Measurements from ENCODE around the gene MED15. TPM values are rescaled to one million over a fixed set of nuclear protein-coding genes. Genes with fewer than 3 reads are reported as not detected.

The MED15 gene
- total RNA-seq, 4 donors from 2014 or later, result 35.1 to 88.9 (median 49.9) TPM

DNA sequence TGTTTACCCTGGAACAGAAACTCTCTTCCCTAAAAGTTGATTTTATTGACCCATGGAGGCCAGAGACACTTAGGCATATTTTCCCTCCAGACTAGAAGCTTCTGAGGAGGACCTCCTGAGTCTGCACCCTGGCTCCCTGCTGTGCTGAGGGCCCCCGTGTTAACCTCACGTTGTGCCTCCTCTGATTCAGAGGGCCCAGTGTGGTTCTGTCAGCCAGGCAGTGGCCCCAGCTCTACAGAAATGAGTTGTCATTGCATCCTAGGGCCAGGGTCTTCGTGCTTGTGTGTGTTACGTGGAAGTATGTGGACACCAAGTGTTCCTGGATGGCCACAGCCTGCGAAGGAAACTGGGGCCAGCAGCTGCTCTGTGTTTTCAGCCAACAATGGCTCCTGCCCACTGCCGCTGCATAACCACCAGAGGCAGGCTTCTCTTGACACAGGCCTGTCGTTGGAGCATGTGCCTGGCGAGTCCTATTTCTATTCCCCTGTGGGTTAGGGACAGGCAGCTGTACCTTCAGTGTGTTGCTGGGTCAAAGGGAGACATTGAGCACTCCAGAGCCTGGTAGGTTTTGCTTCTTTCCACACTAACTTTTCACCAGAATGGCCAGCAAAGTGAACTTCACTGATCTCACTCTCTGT lies 44.5 kb downstream of the MED15 start:
- TF ChIP-seq, protein P1, sequence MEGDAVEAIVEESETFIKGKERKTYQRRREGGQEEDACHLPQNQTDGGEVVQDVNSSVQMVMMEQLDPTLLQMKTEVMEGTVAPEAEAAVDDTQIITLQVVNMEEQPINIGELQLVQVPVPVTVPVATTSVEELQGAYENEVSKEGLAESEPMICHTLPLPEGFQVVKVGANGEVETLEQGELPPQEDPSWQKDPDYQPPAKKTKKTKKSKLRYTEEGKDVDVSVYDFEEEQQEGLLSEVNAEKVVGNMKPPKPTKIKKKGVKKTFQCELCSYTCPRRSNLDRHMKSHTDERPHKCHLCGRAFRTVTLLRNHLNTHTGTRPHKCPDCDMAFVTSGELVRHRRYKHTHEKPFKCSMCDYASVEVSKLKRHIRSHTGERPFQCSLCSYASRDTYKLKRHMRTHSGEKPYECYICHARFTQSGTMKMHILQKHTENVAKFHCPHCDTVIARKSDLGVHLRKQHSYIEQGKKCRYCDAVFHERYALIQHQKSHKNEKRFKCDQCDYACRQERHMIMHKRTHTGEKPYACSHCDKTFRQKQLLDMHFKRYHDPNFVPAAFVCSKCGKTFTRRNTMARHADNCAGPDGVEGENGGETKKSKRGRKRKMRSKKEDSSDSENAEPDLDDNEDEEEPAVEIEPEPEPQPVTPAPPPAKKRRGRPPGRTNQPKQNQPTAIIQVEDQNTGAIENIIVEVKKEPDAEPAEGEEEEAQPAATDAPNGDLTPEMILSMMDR (IDR thresholded peaks at IDR 0.05; ENCODE audit: low read depth), result no peak

DNA sequence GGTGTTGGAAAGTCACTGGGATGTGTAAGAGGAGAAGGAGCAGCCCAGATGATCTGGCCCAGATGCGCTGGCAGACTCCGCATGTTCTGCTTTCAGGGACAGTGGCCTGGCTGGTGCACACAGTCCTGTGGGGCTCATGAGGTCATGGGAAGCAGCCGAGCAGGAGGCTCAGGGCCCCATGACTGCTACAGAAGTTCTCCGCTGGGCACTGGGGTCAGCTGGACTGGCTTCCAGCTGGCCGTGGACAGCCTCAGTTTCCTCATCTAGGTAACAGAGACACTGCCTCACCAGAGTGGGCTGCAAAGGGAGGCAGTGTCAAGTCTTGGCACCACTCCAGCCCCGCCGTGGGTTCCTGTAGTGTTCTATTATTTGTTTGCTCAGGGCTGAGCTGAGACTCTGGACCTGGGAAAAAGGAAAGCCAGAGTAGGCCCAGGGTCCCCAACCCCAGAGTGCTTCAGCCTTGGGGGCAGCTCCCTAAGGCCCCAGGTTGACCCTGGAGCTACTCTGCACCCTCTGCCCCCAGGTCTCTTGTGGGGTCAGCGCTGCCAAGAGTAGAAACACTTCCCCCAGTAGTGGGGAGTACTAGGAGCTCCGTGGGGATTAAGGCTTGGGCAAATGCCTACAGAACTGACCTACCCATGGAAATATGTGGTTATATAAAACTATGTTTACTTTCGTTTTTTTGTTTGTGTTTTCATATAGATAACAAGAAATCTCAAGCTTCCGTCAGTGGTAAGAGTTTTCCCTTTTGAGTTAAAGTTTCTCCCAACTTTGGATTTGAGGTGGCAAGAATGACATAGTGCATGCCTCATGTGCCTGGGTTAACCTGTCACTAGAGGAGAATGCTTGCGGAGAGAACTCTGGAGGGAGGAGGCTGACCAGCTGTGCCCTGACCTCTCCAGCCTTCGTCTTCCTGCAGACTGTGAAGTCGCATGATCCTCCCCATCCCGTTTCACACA lies 45.3 kb downstream of the MED15 start:
- TF ChIP-seq, protein P1 (IDR thresholded peaks at IDR 0.05; ENCODE audit: low read depth), result no peak

DNA sequence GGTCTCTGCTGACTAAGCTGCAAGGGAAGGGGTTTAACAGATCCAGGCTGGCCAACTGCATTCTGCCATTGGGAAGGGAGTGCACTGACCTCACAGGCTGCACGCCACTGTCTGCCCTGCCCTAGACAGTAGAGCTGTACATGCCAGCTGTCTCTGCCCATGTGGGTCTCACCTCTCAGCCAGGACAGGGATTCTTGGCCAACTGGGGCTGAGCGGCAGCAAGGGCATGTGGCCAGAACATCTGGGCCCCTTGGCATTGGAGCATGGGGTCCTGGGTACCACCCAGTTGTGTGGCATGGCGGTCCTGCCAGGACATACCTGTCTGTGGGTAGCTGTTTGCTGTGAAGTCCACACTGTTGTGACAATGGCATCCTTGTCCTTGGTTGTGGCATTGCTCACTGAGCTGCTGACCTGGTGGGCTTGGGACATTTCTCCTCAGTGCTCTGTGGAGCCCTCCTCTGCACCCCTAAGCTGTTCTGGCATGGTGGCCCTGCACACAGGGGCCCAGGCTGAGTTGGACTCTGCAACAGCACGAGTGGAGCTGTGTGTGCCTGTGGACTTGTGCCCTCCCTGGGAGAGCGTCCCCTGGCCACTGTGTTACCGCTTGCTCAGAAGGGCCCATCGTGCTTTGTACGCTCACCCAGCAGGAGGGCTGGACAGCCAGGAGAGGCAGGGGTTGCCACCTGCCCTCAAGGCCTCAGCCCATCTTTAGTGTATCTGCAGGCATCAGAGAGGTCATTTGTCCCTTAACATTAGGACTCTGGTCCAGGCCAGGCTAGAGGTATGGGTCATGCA lies 46.7 kb downstream of the MED15 start:
- TF ChIP-seq, protein P1 (IDR thresholded peaks at IDR 0.05; ENCODE audit: low read depth), result no peak

DNA sequence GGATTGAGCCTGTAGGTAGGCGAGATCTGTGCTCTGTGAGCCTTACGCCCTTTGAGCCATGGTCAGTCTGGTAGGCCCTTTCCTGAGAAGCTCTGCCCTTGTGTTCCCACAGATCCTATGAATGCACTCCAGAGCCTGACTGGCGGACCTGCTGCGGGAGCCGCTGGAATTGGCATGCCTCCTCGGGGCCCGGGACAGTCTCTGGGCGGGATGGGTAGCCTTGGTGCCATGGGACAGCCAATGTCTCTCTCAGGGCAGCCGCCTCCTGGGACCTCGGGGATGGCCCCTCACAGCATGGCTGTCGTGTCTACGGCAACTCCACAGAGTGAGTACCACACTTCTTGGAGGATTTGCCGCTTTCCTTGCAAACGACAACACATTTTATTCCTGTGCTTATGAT lies 47.4 kb downstream of the MED15 start:
- TF ChIP-seq, protein P1 (IDR thresholded peaks at IDR 0.05; ENCODE audit: low read depth), result no peak

DNA sequence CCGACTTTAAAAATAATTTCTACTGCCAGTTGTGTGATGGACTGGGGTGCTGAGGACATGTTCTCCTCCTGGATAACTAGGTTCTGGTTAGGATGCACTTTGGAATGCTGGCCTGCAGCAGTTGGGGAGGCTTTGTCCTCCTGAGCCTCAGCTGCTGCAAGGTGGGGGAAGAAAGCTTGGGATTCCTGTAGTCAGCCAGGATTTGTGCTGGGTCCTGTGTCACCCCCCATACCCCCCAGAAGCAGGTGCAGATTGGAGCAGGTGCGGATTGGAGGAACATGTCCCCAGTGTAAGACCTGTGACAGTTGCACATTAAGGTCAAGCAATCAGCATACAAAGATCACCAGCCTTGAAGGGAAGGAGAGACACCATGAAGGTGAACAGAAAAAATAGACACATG lies 51.1 kb downstream of the MED15 start:
- TF ChIP-seq, protein P1 (IDR thresholded peaks at IDR 0.05; ENCODE audit: low read depth), result no peak

DNA sequence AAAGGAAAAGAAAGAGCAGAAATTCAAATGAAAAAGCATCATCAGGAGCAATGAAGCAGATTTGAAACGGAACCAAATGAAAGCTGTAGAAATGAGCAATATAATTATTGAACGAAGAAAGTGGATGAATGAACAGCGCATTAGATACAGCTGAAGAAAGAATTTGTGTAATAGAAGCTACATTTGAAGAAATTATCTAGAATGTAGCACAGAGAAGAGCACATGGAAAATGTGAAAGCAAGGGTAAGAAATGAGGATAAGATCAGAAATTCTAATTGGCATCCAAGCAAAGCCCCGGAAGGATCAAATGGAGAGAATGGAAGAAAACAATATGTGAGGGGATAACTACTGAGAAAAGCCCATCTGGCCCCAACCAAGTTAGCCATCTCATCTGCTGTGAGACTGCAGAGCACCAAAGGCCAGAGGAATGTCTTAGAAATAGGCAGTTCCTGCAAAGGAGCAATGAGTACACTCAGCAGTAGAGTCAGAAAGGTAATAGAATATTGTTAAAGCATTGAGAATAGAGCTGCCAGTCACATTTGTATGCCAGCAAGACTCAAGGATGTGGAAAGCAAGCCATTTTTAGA lies 51.9 kb downstream of the MED15 start:
- TF ChIP-seq, protein P1 (IDR thresholded peaks at IDR 0.05; ENCODE audit: low read depth), result no peak
